GM12891 (cell line): ENCODE results near the gene MANEAL.

Experiments used
- PAX5 ChIP-seq: IDR thresholded peaks from 2 replicates; pipeline ENCODE4 v1.6.1; 2011; ENCODE audit warnings: low read length, moderate library complexity, mild to moderate bottlenecking; ENCODE audit not compliant: insufficient read depth, severe bottlenecking
- POLR2A ChIP-seq: IDR thresholded peaks from 2 replicates; pipeline ENCODE4 v1.6.1; 2011; ENCODE audit warnings: low read depth, low read length, control low read depth
- POLR2AphosphoS5 ChIP-seq: IDR thresholded peaks from 2 replicates; pipeline ENCODE4 v1.6.1; 2011; ENCODE audit warnings: low read depth, low read length, control low read depth
- POU2F2 ChIP-seq: IDR thresholded peaks from 2 replicates; pipeline ENCODE4 v1.6.1; 2011; ENCODE audit warnings: low read depth, mild to moderate bottlenecking, control low read depth, low read length, moderate library complexity
- SPI1 ChIP-seq: IDR thresholded peaks from 2 replicates; pipeline ENCODE4 v1.6.1; 2011; ENCODE audit warnings: low read depth, low read length, control low read depth
- TAF1 ChIP-seq: IDR thresholded peaks from 2 replicates; pipeline ENCODE4 v1.6.1; 2011; ENCODE audit warnings: low read depth, low read length, control low read depth

GRCh38 chr1:37778654-37779053, 15.0 kb upstream of the MANEAL start:
- TF ChIP-seq POLR2A (no peak), SPI1 (no peak), POLR2AphosphoS5 (no peak), TAF1 (no peak), POU2F2 (no peak), PAX5 (no peak)
